Measurements from ENCODE around the gene ATP6V0D1. TPM values are rescaled to one million over a fixed set of nuclear protein-coding genes. Genes with fewer than 3 reads are reported as not detected.
A peak's percentile ranks its signal among the peaks of the same experiment; 100 is the strongest.

Gene ATP6V0D1
- polyA plus RNA-seq, 2 of the 4 experiments (the other 2 are of a cell fraction): 45.7 to 103 TPM

DNA sequence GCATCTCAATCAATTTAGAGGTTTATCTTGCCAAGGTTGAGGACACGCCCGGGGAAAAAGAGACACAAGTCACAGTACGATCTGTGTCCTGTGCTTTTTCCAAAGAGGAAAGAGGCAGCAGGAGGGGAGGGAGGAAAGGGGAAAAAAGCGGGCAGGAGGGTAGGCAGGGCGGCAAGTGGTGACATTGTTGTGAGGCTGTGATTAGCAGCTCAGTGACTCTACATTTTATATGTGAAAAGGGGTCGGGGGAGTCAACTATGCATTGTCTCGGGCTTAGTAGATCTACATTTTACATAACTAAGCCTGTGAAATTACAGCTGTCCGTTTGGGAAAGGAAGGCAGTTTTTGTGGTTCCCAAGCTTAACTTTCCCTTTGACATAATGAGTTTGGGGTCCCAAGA lies 25.5 kb upstream of the ATP6V0D1 start:
- Histone ChIP-seq H3K9me3 (no peaks in the 10 kb centered on the region), H3K4me3 (no peak overlapping the region), H3K27ac (no peak overlapping the region), H3K4me1 (peaks cover 8% of the 10 kb centered on the region; the same call in 1 of the 3 replicates), H3K4me2 (no peak overlapping the region)
- ChIA-PET CTCF (interaction anchor here (0.6 to 6.0 kb wide), 9 partner anchors 8 to 242 kb away, joined by 3 to 38 read pairs (median 3); partner anchors contain the start of gene CARMIL2), POLR2A (no interaction called here)
- no peak for TF ChIP-seq JUNB (IDR thresholded peaks at IDR 0.05)
- TF ChIP-seq EHF (CRISPR knock-in tag; IDR thresholded peaks at IDR 0.05): no peak
- FAIRE-seq (no peak), ATAC-seq (no peak), DNase-seq (ENCODE audit: low read depth in 1 of 2, low spot score in 1 of 2) (no peak)
- 79% methylated on average over 8 of the region's 8 CpGs for WGBS (ENCODE audit: missing lambda C conversion rate)

DNA sequence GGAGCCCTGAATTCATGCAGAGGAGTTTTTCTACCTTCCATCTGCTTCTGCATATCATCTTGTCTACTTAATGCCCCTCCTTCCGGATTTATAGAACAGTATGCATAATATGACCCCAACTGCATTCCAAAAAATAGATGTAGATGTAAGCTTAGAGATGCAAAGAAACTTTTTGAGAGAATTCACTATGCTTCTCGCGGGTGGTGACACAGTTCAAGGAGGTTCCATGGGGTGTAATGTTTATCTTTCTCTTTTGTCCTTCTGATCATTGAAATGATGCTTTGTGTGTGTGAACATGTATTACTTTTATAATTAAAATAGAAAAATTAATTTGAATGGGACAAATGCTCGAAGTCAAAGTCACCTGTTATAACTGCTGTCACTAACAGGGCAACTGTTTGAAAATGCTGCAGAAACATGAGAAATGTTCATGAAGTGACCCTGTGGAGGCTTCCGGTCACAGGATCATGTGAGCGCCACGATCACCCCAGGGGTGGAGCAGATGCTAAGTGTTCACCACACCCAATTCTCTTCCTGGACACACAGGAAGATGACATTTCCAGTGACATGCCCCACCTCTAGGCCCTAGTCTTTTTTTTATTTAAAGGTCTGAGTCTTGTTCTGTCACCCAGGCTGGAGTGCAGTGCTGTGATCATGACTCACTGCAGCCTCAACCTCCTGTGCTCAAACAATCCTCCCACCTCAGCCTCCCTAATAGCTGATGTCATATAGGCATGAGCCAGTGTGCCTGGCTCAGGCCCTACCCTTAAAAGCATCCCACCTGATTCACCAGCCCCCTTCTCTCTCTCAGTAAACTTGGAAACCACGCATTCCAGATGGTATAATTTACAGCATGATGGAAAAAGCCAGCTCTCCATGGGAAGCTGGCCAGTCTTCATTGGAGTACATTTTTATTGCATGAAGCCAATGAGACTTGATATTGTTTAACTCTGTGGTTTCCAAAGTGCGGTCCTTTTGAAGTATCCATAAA lies 23.4 kb upstream of the ATP6V0D1 start:
- H3K4me2 ChIP-seq: no peak overlapping the region
- no peaks in the 10 kb centered on the region for H3K9me3 ChIP-seq
- TF ChIP-seq EHF (CRISPR knock-in tag; IDR thresholded peaks at IDR 0.05) (no peak), JUNB (IDR thresholded peaks at IDR 0.05) (no peak), JUN (IDR thresholded peaks at IDR 0.05) (no peak), FOSB (CRISPR knock-in tag; IDR thresholded peaks at IDR 0.05) (no peak)
- TF ChIP-seq, protein P1, sequence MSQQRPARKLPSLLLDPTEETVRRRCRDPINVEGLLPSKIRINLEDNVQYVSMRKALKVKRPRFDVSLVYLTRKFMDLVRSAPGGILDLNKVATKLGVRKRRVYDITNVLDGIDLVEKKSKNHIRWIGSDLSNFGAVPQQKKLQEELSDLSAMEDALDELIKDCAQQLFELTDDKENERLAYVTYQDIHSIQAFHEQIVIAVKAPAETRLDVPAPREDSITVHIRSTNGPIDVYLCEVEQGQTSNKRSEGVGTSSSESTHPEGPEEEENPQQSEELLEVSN (IDR thresholded peaks at IDR 0.05; ENCODE audit: borderline replicate concordance, low read depth): no peak
- DNase-seq (ENCODE audit: low read depth in 1 of 2, low spot score in 1 of 2) (peak in 1 of 2 experiments; percentile 31), FAIRE-seq (no peak), ATAC-seq (peak; percentile 24 to 28; a peak in 3 of 6 replicates)
- POLR2A ChIA-PET: no interaction called here
- CTCF ChIA-PET: interaction anchor here (0.6 to 6.0 kb wide), 8 partner anchors 10 to 163 kb away, joined by 3 to 38 read pairs (median 4); partner anchors contain the start of gene CARMIL2
- peaks cover 8% of the 10 kb centered on the region; the same call in 1 of the 3 replicates for H3K4me1 ChIP-seq
- 74% methylated on average over 9 of the region's 9 CpGs for WGBS (ENCODE audit: missing lambda C conversion rate)
- no peak overlapping the region for H3K4me3 ChIP-seq
- H3K27ac ChIP-seq: no peak overlapping the region

DNA sequence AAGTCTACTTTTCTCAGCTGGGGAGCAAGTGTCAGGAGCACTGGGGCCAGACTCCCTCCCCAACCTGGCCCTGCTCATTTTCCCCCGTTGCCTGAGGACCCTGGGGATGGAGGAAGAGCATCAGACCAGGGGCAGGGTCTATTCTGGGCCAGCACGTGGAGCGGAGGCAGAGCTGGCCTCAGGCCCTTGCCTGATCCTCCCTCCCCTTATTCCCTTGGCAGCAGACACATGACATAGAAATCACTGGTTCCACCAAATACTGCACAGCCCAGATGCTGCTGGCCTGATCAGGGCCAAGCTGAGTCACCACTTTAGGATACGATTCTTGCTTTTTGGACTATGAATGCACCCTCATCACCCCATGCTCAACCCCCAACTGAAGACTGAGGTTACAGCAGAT lies 18.1 kb upstream of the ATP6V0D1 start:
- ChIA-PET CTCF (interaction anchor here (1.2 to 14.6 kb wide), 5 partner anchors 10 to 168 kb away, joined by 3 to 278 read pairs (median 16); partner anchors contain the start of gene C16orf86), POLR2A (no interaction called here)
- no peak overlapping the region for H3K27ac ChIP-seq
- ATAC-seq: no peak
- no peaks in the 10 kb centered on the region for H3K9me3 ChIP-seq
- TF ChIP-seq RCOR1 (IDR thresholded peaks at IDR 0.05; ENCODE audit: low read depth, low read length): no peak
- TF ChIP-seq, protein P2, sequence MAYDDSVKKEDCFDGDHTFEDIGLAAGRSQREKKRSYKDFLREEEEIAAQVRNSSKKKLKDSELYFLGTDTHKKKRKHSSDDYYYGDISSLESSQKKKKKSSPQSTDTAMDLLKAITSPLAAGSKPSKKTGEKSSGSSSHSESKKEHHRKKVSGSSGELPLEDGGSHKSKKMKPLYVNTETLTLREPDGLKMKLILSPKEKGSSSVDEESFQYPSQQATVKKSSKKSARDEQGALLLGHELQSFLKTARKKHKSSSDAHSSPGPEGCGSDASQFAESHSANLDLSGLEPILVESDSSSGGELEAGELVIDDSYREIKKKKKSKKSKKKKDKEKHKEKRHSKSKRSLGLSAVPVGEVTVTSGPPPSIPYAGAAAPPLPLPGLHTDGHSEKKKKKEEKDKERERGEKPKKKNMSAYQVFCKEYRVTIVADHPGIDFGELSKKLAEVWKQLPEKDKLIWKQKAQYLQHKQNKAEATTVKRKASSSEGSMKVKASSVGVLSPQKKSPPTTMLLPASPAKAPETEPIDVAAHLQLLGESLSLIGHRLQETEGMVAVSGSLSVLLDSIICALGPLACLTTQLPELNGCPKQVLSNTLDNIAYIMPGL (CRISPR knock-in tag; IDR thresholded peaks at IDR 0.05; ENCODE audit: borderline replicate concordance): no peak
- TF ChIP-seq CBX2 (IDR thresholded peaks at IDR 0.05; ENCODE audit: borderline replicate concordance, low read depth): no peak
- no peak for TF ChIP-seq SREBF2 (IDR thresholded peaks at IDR 0.05)
- no peak for TF ChIP-seq CEBPB (IDR thresholded peaks at IDR 0.05)
- no peak for TF ChIP-seq FOXS1 (CRISPR knock-in tag; IDR thresholded peaks at IDR 0.05)
- no peak for TF ChIP-seq JUNB (IDR thresholded peaks at IDR 0.05)
- TF ChIP-seq ZSCAN20 (CRISPR knock-in tag; IDR thresholded peaks at IDR 0.05): no peak
- TF ChIP-seq KDM1A (IDR thresholded peaks at IDR 0.05; ENCODE audit: low read depth): no peak
- no peak overlapping the region for H3K4me2 ChIP-seq
- no peak overlapping the region for H3K4me3 ChIP-seq
- 78% methylated on average over 4 of the region's 4 CpGs for WGBS (ENCODE audit: missing lambda C conversion rate)
- no peak for DNase-seq (ENCODE audit: low read depth in 1 of 2, low spot score in 1 of 2)
- peaks cover under 1% of the 10 kb centered on the region; the same call in 1 of the 3 replicates for H3K4me1 ChIP-seq
- FAIRE-seq: no peak

DNA sequence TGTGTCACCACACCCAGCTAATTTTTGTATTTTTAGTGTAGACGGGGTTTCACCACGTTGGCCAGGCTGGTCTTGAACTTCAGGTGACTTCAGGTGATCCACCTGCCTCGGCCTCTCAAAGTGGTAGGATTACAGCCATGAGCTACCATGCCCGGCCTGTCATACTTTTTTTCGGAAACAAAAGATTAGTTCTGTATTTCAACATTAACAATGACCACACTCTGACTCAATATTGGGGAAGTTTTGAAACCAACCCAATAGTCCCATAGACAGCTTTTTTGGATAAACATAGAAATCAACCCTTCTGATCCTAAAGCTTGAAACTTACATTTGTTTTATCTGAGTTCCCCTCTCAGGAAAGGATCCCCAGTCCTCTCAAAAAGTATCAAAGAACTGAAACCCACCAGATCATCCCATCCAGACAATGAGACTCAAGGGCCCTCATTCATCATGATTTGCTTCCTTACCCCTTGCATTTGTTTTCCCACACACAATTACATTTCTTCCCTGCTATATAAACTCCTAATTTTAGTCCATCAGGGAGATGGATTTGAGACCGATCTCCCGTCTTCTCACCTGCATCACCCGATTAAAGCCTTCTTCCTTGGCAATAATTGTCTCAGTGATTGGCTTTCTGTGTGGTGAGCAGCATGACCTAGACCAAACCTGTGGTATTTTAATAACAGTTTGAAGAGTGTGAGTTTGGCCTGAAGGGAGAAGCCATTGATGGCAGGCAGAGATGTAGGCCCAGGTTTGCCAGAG lies 9.6 kb upstream of the ATP6V0D1 start:
- no peak for DNase-seq (ENCODE audit: low read depth in 1 of 2, low spot score in 1 of 2)
- 84% methylated on average over 8 of the region's 8 CpGs for WGBS (ENCODE audit: missing lambda C conversion rate)
- no peak overlapping the region for H3K27ac ChIP-seq
- no peak for ATAC-seq
- ChIA-PET CTCF (interaction anchor here (0.6 to 14.6 kb wide), 12 partner anchors 7 to 474 kb away, joined by 3 to 278 read pairs (median 4); partner anchors contain the start of genes AGRP and ATP6V0D1), POLR2A (no interaction called here)
- FAIRE-seq: no peak
- no peaks in the 10 kb centered on the region for H3K4me1 ChIP-seq
- H3K4me2 ChIP-seq: no peak overlapping the region
- no peak overlapping the region for H3K4me3 ChIP-seq
- no peaks in the 10 kb centered on the region for H3K9me3 ChIP-seq
- TF ChIP-seq FOSB (CRISPR knock-in tag; IDR thresholded peaks at IDR 0.05) (no peak), BHLHE40 (IDR thresholded peaks at IDR 0.05; ENCODE audit: low read depth, low read length) (no peak), EHF (CRISPR knock-in tag; IDR thresholded peaks at IDR 0.05) (no peak), EHMT2 (IDR thresholded peaks at IDR 0.05; ENCODE audit: low read depth) (no peak), HOXB5 (CRISPR knock-in tag; IDR thresholded peaks at IDR 0.05) (no peak), CHD4 (IDR thresholded peaks at IDR 0.05; ENCODE audit: borderline replicate concordance) (no peak), CBX2 (IDR thresholded peaks at IDR 0.05; ENCODE audit: borderline replicate concordance, low read depth) (no peak), CEBPB (IDR thresholded peaks at IDR 0.05) (no peak), KDM5A (IDR thresholded peaks at IDR 0.05) (no peak), ZC3H11A (IDR thresholded peaks at IDR 0.05) (no peak), RFX5 (IDR thresholded peaks at IDR 0.05) (no peak)
- TF ChIP-seq, protein P3, sequence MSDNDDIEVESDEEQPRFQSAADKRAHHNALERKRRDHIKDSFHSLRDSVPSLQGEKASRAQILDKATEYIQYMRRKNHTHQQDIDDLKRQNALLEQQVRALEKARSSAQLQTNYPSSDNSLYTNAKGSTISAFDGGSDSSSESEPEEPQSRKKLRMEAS (IDR thresholded peaks at IDR 0.05): no peak
- TF ChIP-seq, protein P4, sequence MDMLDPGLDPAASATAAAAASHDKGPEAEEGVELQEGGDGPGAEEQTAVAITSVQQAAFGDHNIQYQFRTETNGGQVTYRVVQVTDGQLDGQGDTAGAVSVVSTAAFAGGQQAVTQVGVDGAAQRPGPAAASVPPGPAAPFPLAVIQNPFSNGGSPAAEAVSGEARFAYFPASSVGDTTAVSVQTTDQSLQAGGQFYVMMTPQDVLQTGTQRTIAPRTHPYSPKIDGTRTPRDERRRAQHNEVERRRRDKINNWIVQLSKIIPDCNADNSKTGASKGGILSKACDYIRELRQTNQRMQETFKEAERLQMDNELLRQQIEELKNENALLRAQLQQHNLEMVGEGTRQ (IDR thresholded peaks at IDR 0.05): no peak
